ENCODE results near the gene CTSA. TPM values are rescaled to one million over a fixed set of nuclear protein-coding genes. Genes with fewer than 3 reads are reported as not detected.

Gene CTSA
- total RNA-seq, 2 experiments from 2014 or later = 40.3 to 42.6 TPM

DNA sequence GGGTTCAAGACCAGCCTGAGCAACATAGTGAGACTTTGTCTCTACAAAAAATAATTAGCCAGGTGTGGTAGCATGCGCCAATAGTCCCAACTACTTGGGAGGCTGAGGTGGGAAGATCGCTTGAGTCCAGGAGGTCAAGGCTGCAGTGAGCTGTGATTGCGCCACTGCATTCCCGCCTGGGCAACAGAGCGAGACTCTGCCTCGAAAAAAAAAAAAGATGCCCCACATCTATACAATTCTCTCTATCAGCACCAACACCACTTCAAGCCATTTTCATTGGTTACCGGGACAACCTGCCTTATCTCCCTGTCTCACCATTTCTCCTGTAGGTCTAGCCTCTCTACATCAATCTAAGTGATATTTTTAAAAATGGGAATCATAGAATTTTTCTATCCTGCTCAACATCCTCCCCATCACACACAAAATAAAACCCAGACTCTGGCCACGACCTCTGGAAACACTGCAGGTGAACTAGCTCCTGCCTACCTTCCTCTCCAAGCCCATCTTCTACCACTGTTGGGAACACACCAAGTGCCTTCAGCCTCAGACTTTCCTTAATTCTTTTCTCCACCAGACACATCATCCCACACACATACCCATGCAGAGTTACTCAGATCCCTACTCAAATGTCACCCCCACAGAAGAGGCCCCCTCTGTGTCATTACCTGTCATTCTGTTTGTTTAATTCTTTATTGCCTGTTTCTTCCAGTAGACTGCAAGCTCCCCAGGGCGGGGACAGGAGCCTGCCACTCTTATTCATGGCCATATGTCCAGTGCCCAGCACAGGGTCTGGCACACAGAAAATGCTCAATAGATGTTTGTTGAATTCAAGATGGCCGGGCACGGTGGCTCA is 30.4 kb downstream of the CTSA start:
- H3K4me1 Mint-ChIP-seq (ENCODE audit: low read depth) = peaks cover 4% of the 10 kb centered on the region
- ATAC-seq (ENCODE audit: poor library complexity) (no peak), DNase-seq (no peak)
- ChIA-PET POLR2A (interaction anchor here (2.9 kb wide), 1 partner anchor 13 kb away, joined by 11 read pairs; the partner anchor contains the start of gene PCIF1), CTCF (interaction anchor here (0.7 kb wide), 1 partner anchor 28 kb away, joined by 3 read pairs; no protein-coding TSS in a partner anchor)
- no peak overlapping the region for H3K27ac Mint-ChIP-seq
- no peak overlapping the region for H3K4me3 Mint-ChIP-seq
- H3K36me3 ChIP-seq (ENCODE audit: insufficient read depth, low read length) = no peaks in the 10 kb centered on the region
- peaks cover 0 to 3% of the 10 kb centered on the region in 2 experiments for H3K27me3 ChIP-seq (ENCODE audit: control insufficient read depth in 1 of 2, insufficient read depth in 2 of 2, low read length in 2 of 2)
- intact Hi-C loops (cut with DNase I, micrococcal nuclease) = no loop called here
- no peaks in the 10 kb centered on the region for H3K36me3 Mint-ChIP-seq (ENCODE audit: low read depth)
- no peak overlapping the region for H3K27ac ChIP-seq (ENCODE audit: low read depth in 1 of 2, low read length in 2 of 2)
- TF ChIP-seq, protein P1, sequence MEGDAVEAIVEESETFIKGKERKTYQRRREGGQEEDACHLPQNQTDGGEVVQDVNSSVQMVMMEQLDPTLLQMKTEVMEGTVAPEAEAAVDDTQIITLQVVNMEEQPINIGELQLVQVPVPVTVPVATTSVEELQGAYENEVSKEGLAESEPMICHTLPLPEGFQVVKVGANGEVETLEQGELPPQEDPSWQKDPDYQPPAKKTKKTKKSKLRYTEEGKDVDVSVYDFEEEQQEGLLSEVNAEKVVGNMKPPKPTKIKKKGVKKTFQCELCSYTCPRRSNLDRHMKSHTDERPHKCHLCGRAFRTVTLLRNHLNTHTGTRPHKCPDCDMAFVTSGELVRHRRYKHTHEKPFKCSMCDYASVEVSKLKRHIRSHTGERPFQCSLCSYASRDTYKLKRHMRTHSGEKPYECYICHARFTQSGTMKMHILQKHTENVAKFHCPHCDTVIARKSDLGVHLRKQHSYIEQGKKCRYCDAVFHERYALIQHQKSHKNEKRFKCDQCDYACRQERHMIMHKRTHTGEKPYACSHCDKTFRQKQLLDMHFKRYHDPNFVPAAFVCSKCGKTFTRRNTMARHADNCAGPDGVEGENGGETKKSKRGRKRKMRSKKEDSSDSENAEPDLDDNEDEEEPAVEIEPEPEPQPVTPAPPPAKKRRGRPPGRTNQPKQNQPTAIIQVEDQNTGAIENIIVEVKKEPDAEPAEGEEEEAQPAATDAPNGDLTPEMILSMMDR (IDR thresholded peaks at IDR 0.05) = no peak
- H3K9me3 ChIP-seq (ENCODE audit: control insufficient read depth in 1 of 2, insufficient read depth in 1 of 2, low read length in 2 of 2) = no peaks in the 10 kb centered on the region
- H3K9me3 Mint-ChIP-seq = no peaks in the 10 kb centered on the region
- peaks cover 24% of the 10 kb centered on the region for H3K27me3 Mint-ChIP-seq
- H3K4me1 ChIP-seq (ENCODE audit: insufficient read depth, low read length) = peaks cover 3% of the 10 kb centered on the region
- H3K4me3 ChIP-seq (ENCODE audit: low read length) = no peak overlapping the region

DNA sequence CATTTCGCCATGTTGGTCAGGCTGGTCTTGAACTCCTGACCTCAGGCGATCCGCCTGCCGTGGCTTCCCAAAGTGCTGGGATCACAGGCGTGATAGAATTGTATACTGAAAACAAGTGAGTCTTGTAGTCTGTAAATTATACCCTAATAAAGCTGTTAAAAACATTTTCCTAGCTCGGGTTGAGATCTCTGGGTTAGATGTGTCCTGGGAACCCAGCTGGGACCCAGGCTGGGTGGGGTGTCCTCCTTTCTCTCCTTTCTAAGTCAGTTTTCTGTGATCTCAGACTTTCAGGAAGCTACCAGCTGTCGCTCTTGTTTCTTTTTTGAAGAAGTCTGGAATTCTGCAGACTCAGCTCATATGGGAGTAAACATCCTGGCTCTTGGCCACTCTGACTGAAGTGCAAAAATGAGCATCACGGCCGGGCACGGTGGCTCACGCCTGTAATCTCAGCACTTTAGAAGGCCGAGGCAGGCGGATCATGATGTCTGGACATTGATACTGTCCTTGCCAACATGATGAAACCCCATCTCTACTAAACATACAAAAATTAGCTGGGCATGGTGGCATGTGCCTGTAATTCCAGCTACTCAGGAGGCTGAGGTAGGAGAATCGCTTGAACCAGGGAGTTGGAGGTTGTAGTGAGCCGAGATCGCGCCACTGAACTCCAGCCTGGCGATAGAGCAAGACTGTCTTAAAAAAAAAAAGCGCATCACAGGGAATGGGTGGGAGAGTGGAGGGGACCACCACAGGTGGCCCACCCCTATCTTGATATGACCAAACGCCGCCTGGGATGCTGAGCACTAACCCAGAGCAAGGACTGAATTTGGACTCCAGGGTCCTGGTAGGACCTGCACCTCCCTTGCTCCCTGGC is 33.5 kb downstream of the CTSA start:
- Mint-ChIP-seq H3K4me3 (no peak overlapping the region), H3K27me3 (peaks cover 7% of the 10 kb centered on the region), H3K36me3 (ENCODE audit: low read depth) (no peaks in the 10 kb centered on the region), H3K27ac (no peak overlapping the region), H3K4me1 (ENCODE audit: low read depth) (peaks cover 4% of the 10 kb centered on the region), H3K9me3 (no peaks in the 10 kb centered on the region)
- ATAC-seq (ENCODE audit: poor library complexity) = no peak
- Histone ChIP-seq H3K36me3 (ENCODE audit: insufficient read depth, low read length) (no peaks in the 10 kb centered on the region), H3K27me3 (ENCODE audit: control insufficient read depth in 1 of 2, insufficient read depth in 2 of 2, low read length in 2 of 2) (no peaks in the 10 kb centered on the region), H3K27ac (ENCODE audit: low read depth in 1 of 2, low read length in 2 of 2) (no peak overlapping the region), H3K4me3 (ENCODE audit: low read length) (no peak overlapping the region), H3K9me3 (ENCODE audit: control insufficient read depth in 1 of 2, insufficient read depth in 1 of 2, low read length in 2 of 2) (no peaks in the 10 kb centered on the region), H3K4me1 (ENCODE audit: insufficient read depth, low read length) (peaks cover 3% of the 10 kb centered on the region)
- intact Hi-C loops (cut with DNase I, micrococcal nuclease) = no loop called here
- no peak for DNase-seq
- TF ChIP-seq, protein P1 (IDR thresholded peaks at IDR 0.05) = no peak
- CTCF ChIA-PET = interaction anchor here (0.7 kb wide), 1 partner anchor 126 kb away, joined by 3 read pairs; no protein-coding TSS in a partner anchor
- POLR2A ChIA-PET = interaction anchor here (2.4 to 3.3 kb wide), 2 partner anchors 10 to 34 kb away, joined by 6 to 20 read pairs; partner anchors contain the start of genes CTSA, NEURL2 and PCIF1

DNA sequence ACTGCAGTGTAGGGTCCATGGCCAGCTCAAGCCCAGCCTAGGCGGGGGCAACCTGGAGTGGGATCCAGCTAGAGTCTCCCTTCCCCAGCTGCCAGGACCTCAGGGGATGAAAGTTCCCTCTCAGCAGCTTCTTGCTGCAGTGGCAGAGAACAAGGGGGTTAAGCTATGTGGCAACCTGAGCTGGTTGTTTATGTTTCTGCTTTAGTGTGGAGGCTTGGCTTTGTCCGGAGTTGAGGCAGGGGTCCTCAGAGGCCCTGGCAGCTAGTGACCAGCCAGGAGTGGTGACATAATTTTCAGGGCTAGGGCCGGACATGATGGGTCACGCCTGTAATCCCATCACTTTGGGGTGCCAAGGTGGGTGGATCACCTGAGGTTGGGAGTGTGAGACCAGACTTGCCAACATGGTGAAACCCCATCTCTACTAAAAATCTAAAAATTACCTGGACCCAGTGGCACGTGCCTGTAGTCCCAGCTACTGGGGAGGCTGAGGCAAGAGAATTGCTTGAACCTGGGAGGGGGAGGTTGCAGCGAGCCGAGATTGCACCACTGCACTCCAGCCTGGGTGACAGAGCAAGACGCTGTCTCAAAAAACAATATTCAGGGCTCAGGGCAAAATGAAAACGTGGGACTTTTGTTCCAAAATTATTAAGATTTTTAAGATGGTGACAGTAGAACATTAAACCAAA is 34.8 kb downstream of the CTSA start:
- Mint-ChIP-seq H3K4me3 (no peak overlapping the region), H3K9me3 (no peaks in the 10 kb centered on the region), H3K4me1 (ENCODE audit: low read depth) (peaks cover 4% of the 10 kb centered on the region), H3K36me3 (ENCODE audit: low read depth) (no peaks in the 10 kb centered on the region), H3K27ac (no peak overlapping the region), H3K27me3 (no peaks in the 10 kb centered on the region)
- Histone ChIP-seq H3K9me3 (ENCODE audit: control insufficient read depth in 1 of 2, insufficient read depth in 1 of 2, low read length in 2 of 2) (no peaks in the 10 kb centered on the region), H3K4me1 (ENCODE audit: insufficient read depth, low read length) (peaks cover 3% of the 10 kb centered on the region), H3K27ac (ENCODE audit: low read depth in 1 of 2, low read length in 2 of 2) (no peak overlapping the region), H3K4me3 (ENCODE audit: low read length) (no peak overlapping the region), H3K36me3 (ENCODE audit: insufficient read depth, low read length) (no peaks in the 10 kb centered on the region), H3K27me3 (ENCODE audit: control insufficient read depth in 1 of 2, insufficient read depth in 2 of 2, low read length in 2 of 2) (no peaks in the 10 kb centered on the region)
- DNase-seq (no peak), ATAC-seq (ENCODE audit: poor library complexity) (no peak)
- TF ChIP-seq, protein P1 (IDR thresholded peaks at IDR 0.05) = no peak
- CTCF ChIA-PET = no interaction called here
- intact Hi-C loops (cut with DNase I, micrococcal nuclease) = no loop called here
- POLR2A ChIA-PET = interaction anchor here (0.6 to 3.3 kb wide), 5 partner anchors 8 to 1005 kb away, joined by 3 to 20 read pairs (median 6); partner anchors contain the start of genes CTSA, NEURL2, PCIF1 and ZSWIM1
